Ovary (tissue), 3 donors: ENCODE data around the gene RBMS1.

Experiments
- POLR2A ChIP-seq: fragments of 450-650 bp; IDR thresholded peaks from one replicate; pipeline ENCODE4 v1.6.1; 2017; ENCODE audit warnings: antibody characterized with exemption, mild to moderate bottlenecking, moderate library complexity
- TF ChIP-seq, protein P1 (sequence below), 3 donors: fragments of 450-650 bp in 2 of 3; fragments of 200-600 bp in 1 of 3; IDR thresholded peaks; one replicate each; pipeline versions ENCODE4 v1.5.1 to v1.8.0; 2016 to 2022; ENCODE audit warnings: antibody characterized with exemption in 3 of 3, mild to moderate bottlenecking in 1 of 3
- donor health status: DM: no; HTN: no; CAD: no.

DNA sequence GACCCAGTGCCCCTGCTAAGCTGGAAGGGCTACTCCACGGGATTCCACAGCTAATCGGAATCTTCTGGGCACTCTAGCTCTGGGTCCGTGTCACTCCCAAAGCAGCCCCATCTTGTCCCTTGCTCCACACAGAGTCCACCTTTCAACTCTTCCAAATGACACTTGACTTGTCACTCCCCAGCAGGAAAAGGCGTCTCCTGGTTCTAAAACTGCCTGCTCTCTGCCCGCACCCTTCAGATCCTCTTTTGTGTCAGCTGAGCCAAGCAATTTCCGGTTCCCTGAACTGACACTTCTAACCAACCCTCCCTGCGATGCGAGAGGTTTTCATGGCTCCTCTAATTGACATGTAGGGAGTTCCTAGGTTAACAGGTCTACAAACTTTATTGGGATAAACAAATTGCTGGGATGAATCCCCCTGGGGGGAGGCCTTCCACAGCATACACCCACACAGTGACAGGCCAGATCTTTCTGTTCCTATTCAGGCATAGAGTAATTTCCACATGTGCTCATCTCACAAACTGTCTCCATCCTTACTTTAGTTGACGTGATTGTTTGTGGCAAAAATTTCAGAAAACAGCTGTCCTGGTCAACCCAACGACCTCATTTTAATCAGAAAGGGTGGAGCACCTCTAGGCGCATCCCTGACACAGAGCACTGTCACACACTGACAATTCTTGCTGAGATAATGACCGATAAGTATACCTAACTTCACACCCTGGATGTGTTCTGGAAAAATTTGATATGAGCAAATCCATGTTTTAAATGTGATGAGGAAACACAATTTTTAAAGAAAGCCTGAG is 104.9 kb downstream of the RBMS1 start:
- TF ChIP-seq, protein P1, sequence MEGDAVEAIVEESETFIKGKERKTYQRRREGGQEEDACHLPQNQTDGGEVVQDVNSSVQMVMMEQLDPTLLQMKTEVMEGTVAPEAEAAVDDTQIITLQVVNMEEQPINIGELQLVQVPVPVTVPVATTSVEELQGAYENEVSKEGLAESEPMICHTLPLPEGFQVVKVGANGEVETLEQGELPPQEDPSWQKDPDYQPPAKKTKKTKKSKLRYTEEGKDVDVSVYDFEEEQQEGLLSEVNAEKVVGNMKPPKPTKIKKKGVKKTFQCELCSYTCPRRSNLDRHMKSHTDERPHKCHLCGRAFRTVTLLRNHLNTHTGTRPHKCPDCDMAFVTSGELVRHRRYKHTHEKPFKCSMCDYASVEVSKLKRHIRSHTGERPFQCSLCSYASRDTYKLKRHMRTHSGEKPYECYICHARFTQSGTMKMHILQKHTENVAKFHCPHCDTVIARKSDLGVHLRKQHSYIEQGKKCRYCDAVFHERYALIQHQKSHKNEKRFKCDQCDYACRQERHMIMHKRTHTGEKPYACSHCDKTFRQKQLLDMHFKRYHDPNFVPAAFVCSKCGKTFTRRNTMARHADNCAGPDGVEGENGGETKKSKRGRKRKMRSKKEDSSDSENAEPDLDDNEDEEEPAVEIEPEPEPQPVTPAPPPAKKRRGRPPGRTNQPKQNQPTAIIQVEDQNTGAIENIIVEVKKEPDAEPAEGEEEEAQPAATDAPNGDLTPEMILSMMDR (IDR thresholded peaks at IDR 0.05), result no peak
- TF ChIP-seq POLR2A, result no peak
